Measurements from ENCODE around the gene SGPP2.

Gene SGPP2

GRCh38 chr2:222504191-222504590 lies 79.8 kb downstream of the SGPP2 start:
- Histone ChIP-seq H3K9me3 (ENCODE audit: severe bottlenecking) (no peaks in the 10 kb centered on the region), H3K27me3 (ENCODE audit: insufficient read depth, poor library complexity, severe bottlenecking) (no peaks in the 10 kb centered on the region), H3K36me3 (ENCODE audit: low read depth) (no peaks in the 10 kb centered on the region), H3K27ac (ENCODE audit: poor library complexity, severe bottlenecking) (no peak overlapping the region), H3K4me1 (ENCODE audit: insufficient read depth, poor library complexity, severe bottlenecking) (no peaks in the 10 kb centered on the region), H3K4me3 (ENCODE audit: severe bottlenecking) (no peak overlapping the region)
- ATAC-seq (ENCODE audit: low read depth): no peak
- DNase-seq (ENCODE audit: low spot score): no peak
- no peak for TF ChIP-seq CTCF (IDR thresholded peaks at IDR 0.05; ENCODE audit: poor library complexity, severe bottlenecking)

- H3K36me3 ChIP-seq (ENCODE audit: low read depth): no peaks in the 10 kb centered on the region
- ATAC-seq (ENCODE audit: low read depth) (no peak), DNase-seq (ENCODE audit: low spot score) (no peak)
- no peaks in the 10 kb centered on the region for H3K9me3 ChIP-seq (ENCODE audit: severe bottlenecking)
- H3K27ac ChIP-seq (ENCODE audit: poor library complexity, severe bottlenecking): no peak overlapping the region
- no peaks in the 10 kb centered on the region for H3K27me3 ChIP-seq (ENCODE audit: insufficient read depth, poor library complexity, severe bottlenecking)
- H3K4me1 ChIP-seq (ENCODE audit: insufficient read depth, poor library complexity, severe bottlenecking): no peaks in the 10 kb centered on the region
- TF ChIP-seq CTCF (IDR thresholded peaks at IDR 0.05; ENCODE audit: poor library complexity, severe bottlenecking): no peak
- no peak overlapping the region for H3K4me3 ChIP-seq (ENCODE audit: severe bottlenecking)
Measured at GRCh38 chr2:222504719-222505118, 80.4 kb downstream of the SGPP2 start.

GRCh38 chr2:222506230-222506935 lies 82.0 kb downstream of the SGPP2 start:
- TF ChIP-seq CTCF (IDR thresholded peaks at IDR 0.05; ENCODE audit: poor library complexity, severe bottlenecking): no peak
- Histone ChIP-seq H3K36me3 (ENCODE audit: low read depth) (no peaks in the 10 kb centered on the region), H3K9me3 (ENCODE audit: severe bottlenecking) (no peaks in the 10 kb centered on the region), H3K27ac (ENCODE audit: poor library complexity, severe bottlenecking) (no peak overlapping the region), H3K27me3 (ENCODE audit: insufficient read depth, poor library complexity, severe bottlenecking) (no peaks in the 10 kb centered on the region), H3K4me3 (ENCODE audit: severe bottlenecking) (no peak overlapping the region), H3K4me1 (ENCODE audit: insufficient read depth, poor library complexity, severe bottlenecking) (no peaks in the 10 kb centered on the region)
- ATAC-seq (ENCODE audit: low read depth) (no peak), DNase-seq (ENCODE audit: low spot score) (no peak)

- H3K27ac ChIP-seq (ENCODE audit: poor library complexity, severe bottlenecking): no peak overlapping the region
- H3K9me3 ChIP-seq (ENCODE audit: severe bottlenecking): no peaks in the 10 kb centered on the region
- peaks cover 15% of the 10 kb centered on the region for H3K4me1 ChIP-seq (ENCODE audit: insufficient read depth, poor library complexity, severe bottlenecking)
- no peaks in the 10 kb centered on the region for H3K36me3 ChIP-seq (ENCODE audit: low read depth)
- DNase-seq (ENCODE audit: low spot score): no peak
- no peak overlapping the region for H3K4me3 ChIP-seq (ENCODE audit: severe bottlenecking)
- no peak for TF ChIP-seq CTCF (IDR thresholded peaks at IDR 0.05; ENCODE audit: poor library complexity, severe bottlenecking)
- ATAC-seq (ENCODE audit: low read depth): no peak
- H3K27me3 ChIP-seq (ENCODE audit: insufficient read depth, poor library complexity, severe bottlenecking): no peaks in the 10 kb centered on the region
Measured at GRCh38 chr2:222514901-222515300, 90.6 kb downstream of the SGPP2 start.
